ENCODE measurements around the gene EIF1AD.

EIF1AD gene

GRCh38 chr11:66006891-66007176 lies 4.9 kb upstream of the EIF1AD start:
- DNase-seq (ENCODE audit: low spot score): no peak
- no peak for TF ChIP-seq CTCF (IDR thresholded peaks at IDR 0.05; ENCODE audit: extremely low read depth, missing control alignments)

- no peak for TF ChIP-seq CTCF (IDR thresholded peaks at IDR 0.05; ENCODE audit: extremely low read depth, missing control alignments)
- no peak for DNase-seq (ENCODE audit: low spot score)
Observed at GRCh38 chr11:66006134-66006890, 4.4 kb upstream of the EIF1AD start.

GRCh38 chr11:66004186-66004585 lies 2.2 kb upstream of the EIF1AD start:
- TF ChIP-seq CTCF (IDR thresholded peaks at IDR 0.05; ENCODE audit: extremely low read depth, missing control alignments): no peak
- DNase-seq (ENCODE audit: low spot score): no peak

- peak; percentile 13 for DNase-seq (ENCODE audit: low spot score)
Observed at GRCh38 chr11:66003291-66003690, 1.3 kb upstream of the EIF1AD start.

GRCh38 chr11:66002648-66003225 lies 780 bp upstream of the EIF1AD start:
- TF ChIP-seq CTCF (IDR thresholded peaks at IDR 0.05; ENCODE audit: extremely low read depth, missing control alignments): no peak
- DNase-seq (ENCODE audit: low spot score): peak; percentile 88

More at GRCh38 chr11:66003291-66003690, 1.3 kb upstream of the EIF1AD start:
- no peak for TF ChIP-seq CTCF (IDR thresholded peaks at IDR 0.05; ENCODE audit: extremely low read depth, missing control alignments)

- no peak for DNase-seq (ENCODE audit: low spot score)
Observed at GRCh38 chr11:65997286-65997685, 4.7 kb downstream of the EIF1AD start.

More at GRCh38 chr11:65997286-65997685, 4.7 kb downstream of the EIF1AD start:
- no peak for TF ChIP-seq CTCF (IDR thresholded peaks at IDR 0.05; ENCODE audit: extremely low read depth, missing control alignments)
